Measurements from ENCODE around the gene MGRN1. TPM values are rescaled to one million over a fixed set of nuclear protein-coding genes. Genes with fewer than 3 reads are reported as not detected.

The MGRN1 gene
- total RNA-seq, 2 donors from 2014 or later, result 66.9 to 71.4 TPM

- Mint-ChIP-seq H3K9me3 (no peaks in the 10 kb centered on the region), H3K36me3 (ENCODE audit: low read depth) (peaks cover 37% of the 10 kb centered on the region), H3K27ac (no peak overlapping the region), H3K4me1 (no peaks in the 10 kb centered on the region), H3K27me3 (ENCODE audit: insufficient read depth) (no peaks in the 10 kb centered on the region), H3K4me3 (no peak overlapping the region)
- H3K9me3 ChIP-seq (ENCODE audit: control insufficient read depth, low read length), result no peaks in the 10 kb centered on the region
- H3K9ac ChIP-seq (ENCODE audit: extremely low read depth, low read length, poor library complexity, severe bottlenecking), result no peak overlapping the region
- TF ChIP-seq CTCF (conservative IDR thresholded peaks at IDR 0.05), result no peak
- H3K27ac ChIP-seq (ENCODE audit: low read depth, low read length), result no peak overlapping the region
- no peaks in the 10 kb centered on the region for H3K4me1 ChIP-seq (ENCODE audit: control insufficient read depth, insufficient read depth, low read length)
- peaks cover 57% of the 10 kb centered on the region for H3K36me3 ChIP-seq (ENCODE audit: control insufficient read depth, insufficient read depth, low read length)
- H3K4me3 ChIP-seq (ENCODE audit: low read length), result no peak overlapping the region
- DNase-seq, result no peak
- no peaks in the 10 kb centered on the region for H3K27me3 ChIP-seq (ENCODE audit: control insufficient read depth, insufficient read depth, low read length, poor library complexity, severe bottlenecking)
- WGBS, 2 experiments (ENCODE audit: insufficient coverage in 1 of 2, insufficient read length in 1 of 2), result 90 to 99% methylated on average over 8 to 17 of the region's 17 CpGs
These were observed 77.3 kb downstream of the MGRN1 start for GRCh38 chr16:4701791-4702465.

GRCh38 chr16:4702466-4702808, 77.8 kb downstream of the MGRN1 start:
- Mint-ChIP-seq H3K36me3 (ENCODE audit: low read depth) (peaks cover 40% of the 10 kb centered on the region), H3K4me1 (no peaks in the 10 kb centered on the region), H3K27me3 (ENCODE audit: insufficient read depth) (no peaks in the 10 kb centered on the region), H3K4me3 (no peak overlapping the region), H3K27ac (no peak overlapping the region), H3K9me3 (no peaks in the 10 kb centered on the region)
- no peaks in the 10 kb centered on the region for H3K27me3 ChIP-seq (ENCODE audit: control insufficient read depth, insufficient read depth, low read length, poor library complexity, severe bottlenecking)
- no peak for DNase-seq
- H3K9me3 ChIP-seq (ENCODE audit: control insufficient read depth, low read length), result no peaks in the 10 kb centered on the region
- peaks cover 59% of the 10 kb centered on the region for H3K36me3 ChIP-seq (ENCODE audit: control insufficient read depth, insufficient read depth, low read length)
- WGBS, 2 experiments (ENCODE audit: insufficient coverage in 1 of 2, insufficient read length in 1 of 2), result 89 to 93% methylated on average over 6 to 7 of the region's 7 CpGs
- no peak overlapping the region for H3K9ac ChIP-seq (ENCODE audit: extremely low read depth, low read length, poor library complexity, severe bottlenecking)
- H3K4me3 ChIP-seq (ENCODE audit: low read length), result no peak overlapping the region
- TF ChIP-seq CTCF (conservative IDR thresholded peaks at IDR 0.05), result no peak
- no peak overlapping the region for H3K27ac ChIP-seq (ENCODE audit: low read depth, low read length)
- no peaks in the 10 kb centered on the region for H3K4me1 ChIP-seq (ENCODE audit: control insufficient read depth, insufficient read depth, low read length)

GRCh38 chr16:4703906-4704305, 79.3 kb downstream of the MGRN1 start:
- Histone ChIP-seq H3K9ac (ENCODE audit: extremely low read depth, low read length, poor library complexity, severe bottlenecking) (no peak overlapping the region), H3K27me3 (ENCODE audit: control insufficient read depth, insufficient read depth, low read length, poor library complexity, severe bottlenecking) (no peaks in the 10 kb centered on the region), H3K9me3 (ENCODE audit: control insufficient read depth, low read length) (no peaks in the 10 kb centered on the region), H3K36me3 (ENCODE audit: control insufficient read depth, insufficient read depth, low read length) (peaks cover 65% of the 10 kb centered on the region), H3K27ac (ENCODE audit: low read depth, low read length) (no peak overlapping the region), H3K4me3 (ENCODE audit: low read length) (no peak overlapping the region), H3K4me1 (ENCODE audit: control insufficient read depth, insufficient read depth, low read length) (no peaks in the 10 kb centered on the region)
- Mint-ChIP-seq H3K27ac (no peak overlapping the region), H3K4me1 (no peaks in the 10 kb centered on the region), H3K4me3 (no peak overlapping the region), H3K36me3 (ENCODE audit: low read depth) (peaks cover 47% of the 10 kb centered on the region), H3K27me3 (ENCODE audit: insufficient read depth) (no peaks in the 10 kb centered on the region), H3K9me3 (no peaks in the 10 kb centered on the region)
- no peak for TF ChIP-seq CTCF (conservative IDR thresholded peaks at IDR 0.05)
- 91 to 96% methylated on average over 4 to 7 of the region's 7 CpGs for WGBS, 2 experiments (ENCODE audit: insufficient coverage in 1 of 2, insufficient read length in 1 of 2)
- DNase-seq, result no peak
